Endothelial cell of umbilical vein (primary cell): ENCODE data around the gene TOP2A. TPM values are rescaled to one million over a fixed set of nuclear protein-coding genes. Genes with fewer than 3 reads are reported as not detected.

ENCODE experiments used
- BruUV-seq: library from RNA; stranded (reverse); fragments of 400-500 nt; replicated peaks from 2 replicates; lab custom pipeline; 2021; lab: Mats Ljungman, UMichigan
- CTCF ChIA-PET: fragments of 300-600, 350-600 bp; sonication (Branson Sonifier 250); formaldehyde crosslinking; loops from one replicate; lab custom pipeline; 2021; ENCODE audit warnings: antibody characterized with exemption, inconsistent platforms; lab: Charles Lee
- POLR2A ChIA-PET: fragments of 300-600, 350-600 bp; sonication (Branson Sonifier 250); formaldehyde crosslinking; loops from one replicate; lab custom pipeline; 2021; ENCODE audit warnings: antibody characterized with exemption, inconsistent platforms; lab: Charles Lee
- DNase-seq: peaks from one replicate; pipeline ENCODE4 v3.0.0-alpha.2; 2011; ENCODE audit warnings: low read depth, low spot score
- FAIRE-seq: peaks from 2 replicates; lab custom pipeline; 2011; peaks lifted over from hg19 to GRCh38; lab: Jason Lieb, UNC
- H2AFZ ChIP-seq: 2 replicates; pipeline ENCODE4 v1.6.0; 2012; ENCODE audit warnings: low read depth, low read length, control low read depth, inconsistent platforms
- H3K27ac ChIP-seq: 2 replicates; pipeline ENCODE4 v1.5.1; 2011; ENCODE audit warnings: low read depth, mild to moderate bottlenecking, control low read depth, low read length, moderate library complexity; ENCODE audit not compliant: insufficient read depth
- H3K27me3 ChIP-seq, 2 experiments: 2 replicates each; pipeline versions ENCODE4 v1.6.0 to v1.6.1; 2011; ENCODE audit warnings: low read length in 2 of 2, mixed read lengths in 1 of 2; ENCODE audit not compliant: control insufficient read depth in 2 of 2, insufficient read depth in 2 of 2
- H3K36me3 ChIP-seq, 2 experiments: 2 replicates in 1 of 2; 3 replicates in 1 of 2; pipeline ENCODE4 v1.5.1; 2011; ENCODE audit warnings: low read length in 2 of 2, mild to moderate bottlenecking in 1 of 2, moderate library complexity in 1 of 2; ENCODE audit not compliant: control insufficient read depth in 2 of 2, insufficient read depth in 2 of 2; ENCODE audit errors: extremely low read depth in 1 of 2
- H3K4me1 ChIP-seq: 3 replicates; pipeline ENCODE4 v1.5.1; 2011; ENCODE audit warnings: mild to moderate bottlenecking, low read length; ENCODE audit not compliant: control insufficient read depth, insufficient read depth; ENCODE audit errors: extremely low read depth
- H3K4me2 ChIP-seq: 2 replicates; pipeline ENCODE4 v1.6.1; 2011; ENCODE audit warnings: low read length, control low read depth, mixed read lengths; ENCODE audit not compliant: insufficient read depth
- H3K4me3 ChIP-seq, 3 experiments: fragments of 200-600 bp in 1 of 3; sonication (generic), shearing (Covaris generic) in 1 of 3; replicated peaks in 1 of 3; 2 replicates each; pipeline ENCODE4 v1.5.1; 2011 to 2016; ENCODE audit warnings: control low read depth in 3 of 3, low read length in 3 of 3, mild to moderate bottlenecking in 2 of 3, inconsistent platforms in 1 of 3, low read depth in 1 of 3, moderate library complexity in 1 of 3; ENCODE audit not compliant: insufficient read depth in 1 of 3
- H3K79me2 ChIP-seq: 2 replicates; pipeline ENCODE4 v1.6.0; 2012; ENCODE audit warnings: low read length, inconsistent platforms; ENCODE audit not compliant: control insufficient read depth, insufficient read depth
- H3K9ac ChIP-seq: replicated peaks from 2 replicates; pipeline ENCODE3; 2011; ENCODE audit warnings: low read length, control low read depth; ENCODE audit not compliant: insufficient read depth; ENCODE audit errors: extremely low read depth
- H3K9me1 ChIP-seq: replicated peaks from 3 replicates; pipeline ENCODE4 v1.6.0; 2011; ENCODE audit warnings: mild to moderate bottlenecking, low read length; ENCODE audit not compliant: control insufficient read depth, insufficient read depth; ENCODE audit errors: extremely low read depth
- H3K9me3 ChIP-seq: replicated peaks from 2 replicates; pipeline ENCODE4 v1.5.1; 2012; ENCODE audit warnings: low read length, inconsistent platforms; ENCODE audit not compliant: control insufficient read depth, insufficient read depth
- H4K20me1 ChIP-seq: replicated peaks from 2 replicates; pipeline ENCODE3; 2011; ENCODE audit warnings: mild to moderate bottlenecking, low read length; ENCODE audit not compliant: control insufficient read depth, insufficient read depth; ENCODE audit errors: extremely low read depth
- EZH2 ChIP-seq: IDR thresholded peaks from 2 replicates; pipeline ENCODE4 v1.6.1; 2012; ENCODE audit warnings: borderline replicate concordance, low read depth, mild to moderate bottlenecking, moderate library complexity, low read length, inconsistent platforms; ENCODE audit not compliant: severe bottlenecking
- FOS ChIP-seq: IDR thresholded peaks from 2 replicates; pipeline ENCODE4 v1.6.1; 2011; ENCODE audit warnings: mild to moderate bottlenecking, low read length, moderate library complexity, borderline replicate concordance; ENCODE audit not compliant: insufficient read depth
- GATA2 ChIP-seq: IDR thresholded peaks from 2 replicates; pipeline ENCODE4 v1.7.0; 2011; ENCODE audit warnings: low read depth, mild to moderate bottlenecking, moderate library complexity, mixed read lengths, low read length; ENCODE audit not compliant: insufficient read length, insufficient read depth
- JUN ChIP-seq: IDR thresholded peaks from 2 replicates; pipeline ENCODE4 v1.6.1; 2011; ENCODE audit warnings: borderline replicate concordance, low read depth; ENCODE audit not compliant: insufficient read length, insufficient read depth
- MYC ChIP-seq: IDR thresholded peaks from one replicate; pipeline ENCODE4 v1.6.1; 2011; ENCODE audit warnings: mild to moderate bottlenecking, low read depth, low read length
- POLR2A ChIP-seq: IDR thresholded peaks from 2 replicates; pipeline ENCODE4 v1.6.1; 2012; ENCODE audit warnings: low read depth, mild to moderate bottlenecking, control low read depth, low read length
- POLR2AphosphoS5 ChIP-seq: IDR thresholded peaks from 2 replicates; pipeline ENCODE4 v1.6.1; 2012; ENCODE audit warnings: low read depth, mild to moderate bottlenecking, control low read depth, low read length, moderate library complexity; ENCODE audit not compliant: insufficient read depth
- dilution Hi-C: fragments of 300-500 bp; cut with MboI; formaldehyde crosslinking; loops from one replicate; pipeline ENCODE4 v1.15.0; 2019; ENCODE audit warnings: low sequenced_read_pairs; ENCODE audit not compliant: extremely low pct_ligation_motif_present
- intact Hi-C: fragments of 100-400 bp; cut with micrococcal nuclease; formaldehyde crosslinking; loops from one replicate; pipeline ENCODE4 v1.10.0; 2022
- polyA plus RNA-seq, 4 experiments: library from polyadenylated mRNA; depleted of rRNA in 3 of 4; stranded (reverse) in 3 of 4; unstranded in 1 of 4; fragments of >200 nt; gene quantifications; 2 replicates each; pipeline versions ENCODE4 v1.2.1 to v1.2.3, GENCODE V29; 2011 to 2012; ENCODE audit warnings: missing spikeins in 1 of 4
- total RNA-seq: library from RNA; stranded (reverse); gene quantifications from 2 replicates; pipeline ENCODE4 v1.2.3, GENCODE V29; 2021
- TF ChIP-seq, protein P1 (sequence below), 2 donors: IDR thresholded peaks; 1 replicate in 1 of 2; 2 replicates in 1 of 2; pipeline ENCODE4 v1.5.1; 2011; ENCODE audit warnings: low read length in 2 of 2, mild to moderate bottlenecking in 2 of 2, moderate library complexity in 2 of 2, control low read depth in 1 of 2, inconsistent platforms in 1 of 2, low read depth in 1 of 2; ENCODE audit not compliant: insufficient read depth in 1 of 2; ENCODE audit errors: extremely low read depth in 1 of 2
- TF ChIP-seq, protein P2 (sequence below): IDR thresholded peaks from 2 replicates; pipeline ENCODE4 v1.6.1; 2011; ENCODE audit not compliant: insufficient read depth, insufficient read length

The TOP2A gene
- total and polyA plus RNA-seq, 2 donors (not counting 3 experiments of a cell fraction or from before 2014, with no cell fraction given), result 31.3 to 160 TPM

DNA sequence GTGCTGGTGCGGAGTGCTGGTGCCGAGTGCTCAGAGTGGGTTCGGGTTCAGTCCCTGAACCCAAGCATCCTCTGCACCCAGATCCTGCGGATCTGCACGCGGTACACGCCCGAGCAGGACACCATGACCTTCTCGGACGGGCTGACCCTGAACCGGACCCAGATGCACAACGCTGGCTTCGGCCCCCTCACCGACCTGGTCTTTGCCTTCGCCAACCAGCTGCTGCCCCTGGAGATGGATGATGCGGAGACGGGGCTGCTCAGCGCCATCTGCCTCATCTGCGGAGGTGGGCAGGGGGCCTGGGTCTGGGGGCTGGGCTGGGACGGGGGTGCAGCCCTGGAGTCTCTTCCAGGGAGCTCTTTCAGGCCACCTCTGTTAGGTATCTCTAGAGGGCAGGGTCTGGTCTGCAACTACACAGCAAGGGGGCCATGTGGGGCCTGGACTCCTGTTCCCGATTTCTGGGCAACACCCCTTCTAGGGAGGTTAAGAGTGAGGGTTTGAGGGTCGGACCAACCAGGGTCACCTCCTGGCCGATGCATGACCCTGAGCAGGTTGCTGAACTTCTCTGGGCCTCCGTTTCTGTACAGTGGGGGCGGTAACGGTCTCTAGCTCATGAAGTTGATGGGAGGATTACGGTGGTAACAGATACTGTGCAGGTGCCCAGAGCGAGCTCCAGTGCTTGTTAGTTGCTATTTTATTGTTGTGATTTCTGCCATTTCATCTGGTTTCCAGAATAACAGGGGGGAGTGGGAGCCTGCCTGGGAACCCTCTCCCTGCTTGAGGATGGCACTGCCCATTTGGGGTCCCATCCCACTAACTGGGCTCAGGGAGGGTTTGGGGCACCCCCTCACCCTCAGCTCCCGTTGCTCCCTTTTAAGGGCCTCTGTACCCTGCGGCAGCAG is 63.2 kb downstream of the TOP2A start:
- peak; percentile 38 for FAIRE-seq
- Histone ChIP-seq H3K27me3 (no peaks in the 10 kb centered on the region), H3K4me2 (no peak overlapping the region), H3K9me3 (no peaks in the 10 kb centered on the region), H3K9ac (no peak overlapping the region), H3K36me3 (peaks cover 6 to 44% of the 10 kb centered on the region in 2 experiments), H3K9me1 (no peaks in the 10 kb centered on the region), H3K4me3 (no peak overlapping the region), H3K27ac (no peak overlapping the region), H3K4me1 (peaks cover 12% of the 10 kb centered on the region), H2AFZ (no peak overlapping the region), H3K79me2 (peaks cover 10% of the 10 kb centered on the region), H4K20me1 (no peaks in the 10 kb centered on the region)
- ChIA-PET POLR2A (interaction anchor here (1.8 kb wide), 1 partner anchor 51 kb away, joined by 10 read pairs; no protein-coding TSS in a partner anchor), CTCF (interaction anchor here (0.7 to 18.3 kb wide), 21 partner anchors 9 to 206 kb away, joined by 3 to 530 read pairs (median 6); partner anchors contain the start of genes CDC6 and RARA)
- no peak for DNase-seq
- intact Hi-C loops (loop anchor here (1.0 kb wide), 3 partner anchors 40 to 152 kb away; no protein-coding TSS in a partner anchor), dilution Hi-C loops (no loop called here)
- TF ChIP-seq POLR2A (no peak), GATA2 (no peak), MYC (no peak), FOS (no peak), JUN (no peak), POLR2AphosphoS5 (no peak), EZH2 (no peak)
- TF ChIP-seq, protein P1, sequence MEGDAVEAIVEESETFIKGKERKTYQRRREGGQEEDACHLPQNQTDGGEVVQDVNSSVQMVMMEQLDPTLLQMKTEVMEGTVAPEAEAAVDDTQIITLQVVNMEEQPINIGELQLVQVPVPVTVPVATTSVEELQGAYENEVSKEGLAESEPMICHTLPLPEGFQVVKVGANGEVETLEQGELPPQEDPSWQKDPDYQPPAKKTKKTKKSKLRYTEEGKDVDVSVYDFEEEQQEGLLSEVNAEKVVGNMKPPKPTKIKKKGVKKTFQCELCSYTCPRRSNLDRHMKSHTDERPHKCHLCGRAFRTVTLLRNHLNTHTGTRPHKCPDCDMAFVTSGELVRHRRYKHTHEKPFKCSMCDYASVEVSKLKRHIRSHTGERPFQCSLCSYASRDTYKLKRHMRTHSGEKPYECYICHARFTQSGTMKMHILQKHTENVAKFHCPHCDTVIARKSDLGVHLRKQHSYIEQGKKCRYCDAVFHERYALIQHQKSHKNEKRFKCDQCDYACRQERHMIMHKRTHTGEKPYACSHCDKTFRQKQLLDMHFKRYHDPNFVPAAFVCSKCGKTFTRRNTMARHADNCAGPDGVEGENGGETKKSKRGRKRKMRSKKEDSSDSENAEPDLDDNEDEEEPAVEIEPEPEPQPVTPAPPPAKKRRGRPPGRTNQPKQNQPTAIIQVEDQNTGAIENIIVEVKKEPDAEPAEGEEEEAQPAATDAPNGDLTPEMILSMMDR (IDR thresholded peaks at IDR 0.05; ENCODE audit: extremely low read depth in 1 of 2, insufficient read depth in 1 of 2, low read depth in 1 of 2, low read length in 2 of 2), result no peak
- TF ChIP-seq, protein P2, sequence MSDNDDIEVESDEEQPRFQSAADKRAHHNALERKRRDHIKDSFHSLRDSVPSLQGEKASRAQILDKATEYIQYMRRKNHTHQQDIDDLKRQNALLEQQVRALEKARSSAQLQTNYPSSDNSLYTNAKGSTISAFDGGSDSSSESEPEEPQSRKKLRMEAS, result no peak
- BruUV-seq, result no TSS peak
